ENCODE results near the gene SDR42E1.
A peak's percentile ranks its signal among the peaks of the same experiment; 100 is the strongest.

The SDR42E1 gene, protein sequence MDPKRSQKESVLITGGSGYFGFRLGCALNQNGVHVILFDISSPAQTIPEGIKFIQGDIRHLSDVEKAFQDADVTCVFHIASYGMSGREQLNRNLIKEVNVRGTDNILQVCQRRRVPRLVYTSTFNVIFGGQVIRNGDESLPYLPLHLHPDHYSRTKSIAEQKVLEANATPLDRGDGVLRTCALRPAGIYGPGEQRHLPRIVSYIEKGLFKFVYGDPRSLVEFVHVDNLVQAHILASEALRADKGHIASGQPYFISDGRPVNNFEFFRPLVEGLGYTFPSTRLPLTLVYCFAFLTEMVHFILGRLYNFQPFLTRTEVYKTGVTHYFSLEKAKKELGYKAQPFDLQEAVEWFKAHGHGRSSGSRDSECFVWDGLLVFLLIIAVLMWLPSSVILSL

DNA sequence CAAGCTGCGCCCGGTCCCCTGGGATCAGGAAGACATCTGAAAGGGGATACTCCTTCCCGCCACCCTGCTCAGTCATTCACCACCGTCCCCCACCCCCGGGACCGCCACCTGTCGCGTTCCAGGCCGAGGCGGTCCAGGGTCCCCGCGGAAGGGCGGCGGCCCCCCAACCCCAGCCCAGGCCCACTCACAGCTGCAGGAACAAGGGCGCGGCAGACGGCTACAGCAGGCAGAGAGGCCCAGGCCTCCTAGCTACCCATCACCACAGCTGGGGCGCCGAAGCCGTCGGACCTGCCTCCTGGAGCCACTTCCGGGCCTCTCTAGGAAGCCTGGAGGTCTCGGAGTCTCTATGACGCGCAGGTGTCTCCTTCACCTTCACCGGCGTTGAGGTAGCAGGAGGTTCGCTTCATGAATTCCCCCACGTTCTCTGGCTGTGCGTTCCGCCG, at the start of gene SDR42E1:
TSS of gene SDR42E1 (minus strand) at position 272 of the 443 bp plus-strand sequence. CDS start 10,612 bp downstream, outside the sequence.
- DNase-seq, result peak; percentile 22

DNA sequence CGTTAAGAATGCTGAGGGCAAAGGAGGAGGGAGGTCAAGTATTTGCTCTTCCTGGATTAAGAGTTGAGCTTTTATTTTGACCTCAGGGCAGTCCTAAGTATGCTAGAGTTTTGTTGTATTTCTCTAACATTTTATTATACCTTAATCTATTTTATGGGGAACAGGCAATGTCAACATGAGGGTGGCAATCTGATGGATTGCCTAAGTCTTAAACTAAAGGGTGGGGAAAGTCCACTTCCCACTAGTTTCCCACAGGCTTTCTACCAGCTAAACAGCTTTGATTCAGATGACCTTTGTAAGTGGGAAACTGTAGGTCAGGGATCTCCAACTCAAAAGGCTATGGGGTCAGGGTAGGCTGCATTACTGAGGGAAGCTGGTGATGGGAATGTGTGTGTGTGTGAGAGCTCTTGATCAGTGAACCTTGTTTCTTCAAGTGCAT, 48.7 kb upstream of the SDR42E1 start:
- DNase-seq, result no peak

DNA sequence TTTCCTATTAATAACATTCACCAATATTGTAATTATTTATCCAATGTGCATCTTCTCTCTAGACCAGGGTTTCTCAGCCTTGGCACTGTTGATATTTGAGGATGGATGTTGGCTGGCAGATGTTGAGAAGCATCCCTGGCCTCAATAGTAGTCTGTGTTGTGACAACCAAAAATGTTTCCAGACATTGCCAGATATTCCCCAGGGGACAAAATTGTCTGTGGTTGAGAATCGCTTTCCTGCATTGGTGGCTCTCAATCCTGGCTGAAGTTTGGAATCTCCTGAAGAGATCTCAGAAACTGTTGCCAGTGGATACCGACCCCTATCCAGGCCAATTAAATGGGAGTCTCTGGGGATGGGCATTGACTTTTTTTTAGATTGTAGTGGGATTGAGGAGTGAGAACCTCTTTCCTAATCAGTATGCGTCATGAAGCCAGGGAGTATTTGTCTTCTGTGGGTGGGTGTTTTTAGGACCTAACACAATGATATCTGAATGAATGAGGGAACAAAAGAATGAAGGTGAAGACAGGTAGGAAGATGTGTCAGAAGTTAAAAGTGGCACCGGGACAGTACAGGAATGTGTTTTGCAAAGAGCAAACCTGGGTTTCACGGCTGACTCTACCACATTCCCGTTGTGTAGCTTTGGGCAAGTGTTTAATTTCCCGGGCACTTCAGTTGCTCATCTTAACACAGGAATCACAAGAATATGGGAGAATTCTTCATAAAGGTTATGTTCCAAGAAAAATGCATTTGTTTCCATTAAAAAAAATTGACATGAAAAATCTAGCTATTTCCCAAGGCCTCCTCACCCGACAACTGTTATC, 48.1 kb upstream of the SDR42E1 start:
- DNase-seq, result no peak

DNA sequence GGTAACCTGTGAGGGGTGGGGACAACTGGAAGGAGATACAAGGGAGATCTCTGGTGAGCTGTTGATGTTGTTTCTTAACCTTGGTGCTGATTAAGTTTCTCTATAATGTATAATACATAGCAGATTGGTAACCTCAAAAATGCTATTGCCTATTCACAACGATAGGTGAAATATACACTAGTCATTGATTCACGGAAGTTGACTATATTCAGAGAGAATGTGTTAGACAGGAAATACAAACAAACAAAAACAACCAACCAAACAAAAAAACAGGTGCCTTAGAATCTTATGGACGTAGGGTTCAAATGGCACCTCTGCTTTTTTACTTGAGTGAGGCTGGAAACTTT, 45.3 kb upstream of the SDR42E1 start:
- DNase-seq, result no peak

DNA sequence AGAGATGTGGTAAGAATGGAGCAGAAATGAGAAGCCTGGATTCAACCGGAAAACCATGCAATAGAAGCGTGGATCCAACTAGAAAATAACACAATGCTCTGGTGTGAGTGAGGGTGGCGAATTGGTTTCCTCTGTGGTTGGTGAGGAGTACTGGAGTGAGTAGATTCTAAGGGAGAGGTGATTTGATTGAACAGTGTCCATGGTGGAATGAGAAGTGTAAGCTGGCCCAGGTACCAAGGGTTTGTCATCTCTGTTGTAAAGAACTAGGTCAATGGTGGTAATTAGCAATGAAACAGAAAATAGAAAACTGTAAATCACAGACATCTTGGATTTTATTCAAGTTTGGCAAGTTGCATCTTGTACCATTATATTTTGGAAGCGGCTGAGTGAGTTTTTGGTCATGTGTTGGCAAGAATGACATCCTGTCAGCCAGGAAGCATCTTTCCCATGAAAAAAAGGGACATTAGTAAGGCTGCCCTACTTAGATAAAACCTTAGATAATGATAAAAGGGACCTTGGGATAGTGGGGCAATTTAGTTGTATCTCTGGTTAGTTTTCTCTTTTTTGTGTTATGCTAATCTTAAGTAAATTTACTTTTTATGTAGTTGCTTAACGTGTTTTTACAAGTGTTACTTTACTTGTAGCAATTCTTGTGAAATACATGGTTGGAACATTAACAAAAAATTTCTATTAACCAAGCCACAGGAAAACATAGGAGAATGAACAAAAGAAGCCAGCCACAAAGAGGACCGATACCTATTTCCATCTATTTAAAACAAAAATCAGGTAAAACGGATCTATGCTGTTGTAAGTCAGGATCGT, 44.7 kb upstream of the SDR42E1 start:
- no peak for DNase-seq

DNA sequence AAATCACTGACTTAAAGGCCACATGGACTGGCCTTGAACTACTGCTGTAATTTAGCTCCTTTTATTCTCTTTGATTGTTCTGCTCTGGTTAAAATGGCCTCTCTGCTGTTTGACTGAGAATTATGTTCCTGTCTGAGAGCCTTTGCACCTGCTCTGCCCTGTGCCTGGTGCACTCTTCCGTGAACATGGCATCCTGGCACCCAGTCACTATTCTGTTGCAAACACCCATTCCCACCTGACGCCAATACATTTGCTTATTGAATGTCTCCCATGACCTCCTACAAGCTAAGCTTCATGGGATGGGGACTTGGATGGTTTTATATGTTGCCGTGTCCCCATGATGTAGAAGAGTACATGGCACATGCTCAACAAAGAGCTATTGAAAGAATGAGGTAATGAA, 43.8 kb upstream of the SDR42E1 start:
- no peak for DNase-seq

DNA sequence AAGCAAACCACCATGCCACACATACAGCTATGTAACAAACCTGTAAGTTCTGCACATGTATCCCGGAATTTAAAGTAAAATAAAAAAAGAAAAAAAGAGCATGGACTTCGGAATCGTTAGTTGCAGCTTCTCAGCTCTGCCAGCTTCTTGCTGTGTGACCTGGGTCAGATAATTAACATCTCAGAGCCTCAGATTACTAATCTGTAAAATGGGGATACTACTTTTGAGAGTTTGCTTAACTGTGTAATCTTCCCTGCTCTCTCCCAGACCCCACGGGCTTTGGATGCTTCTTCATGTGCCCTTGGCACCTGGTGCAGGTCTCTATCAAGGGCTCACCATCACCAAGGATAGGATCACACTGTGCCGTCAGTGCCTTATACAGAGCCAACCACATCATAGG, 40.4 kb upstream of the SDR42E1 start:
- no peak for DNase-seq

DNA sequence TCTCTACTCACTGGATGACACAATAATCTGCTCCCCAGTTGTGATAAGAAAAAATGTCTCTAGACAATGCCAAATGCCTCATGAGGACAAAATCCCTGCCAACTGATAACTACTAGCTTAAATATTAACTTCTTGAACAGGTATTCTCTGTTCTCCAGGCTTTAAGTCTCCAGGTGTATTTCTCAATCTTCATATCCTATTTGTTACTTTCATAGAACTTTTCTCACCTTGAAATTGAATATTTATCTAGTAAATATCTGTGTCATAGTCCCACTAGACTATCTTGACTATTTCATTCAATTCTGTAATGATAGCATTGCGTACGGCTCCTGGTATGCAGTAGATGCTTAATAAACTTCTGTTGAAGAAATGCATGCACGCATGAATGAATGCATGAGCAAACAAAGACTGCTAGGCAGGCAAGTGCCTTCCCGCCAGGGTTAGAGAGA, 39.7 kb upstream of the SDR42E1 start:
- no peak for DNase-seq

DNA sequence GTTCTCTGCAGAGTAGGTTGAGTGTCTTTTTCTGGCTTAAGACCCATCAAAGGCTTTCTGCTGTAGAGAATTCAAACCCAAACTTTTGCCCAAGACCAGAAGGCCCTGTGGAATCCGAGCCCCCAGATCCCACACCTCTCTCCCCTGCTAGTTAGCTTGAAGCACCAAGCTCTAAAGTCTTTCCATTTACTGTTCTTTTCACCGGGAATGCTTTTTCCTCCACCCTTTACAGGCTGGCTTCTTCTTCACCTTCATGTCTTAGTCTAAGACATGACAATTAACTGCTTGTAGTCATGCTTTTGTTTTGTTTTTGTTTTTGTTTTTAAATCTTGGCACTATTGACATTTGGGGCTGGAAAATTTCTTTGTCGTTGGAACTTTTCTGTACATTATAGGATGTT, 39.2 kb upstream of the SDR42E1 start:
- DNase-seq, result no peak

DNA sequence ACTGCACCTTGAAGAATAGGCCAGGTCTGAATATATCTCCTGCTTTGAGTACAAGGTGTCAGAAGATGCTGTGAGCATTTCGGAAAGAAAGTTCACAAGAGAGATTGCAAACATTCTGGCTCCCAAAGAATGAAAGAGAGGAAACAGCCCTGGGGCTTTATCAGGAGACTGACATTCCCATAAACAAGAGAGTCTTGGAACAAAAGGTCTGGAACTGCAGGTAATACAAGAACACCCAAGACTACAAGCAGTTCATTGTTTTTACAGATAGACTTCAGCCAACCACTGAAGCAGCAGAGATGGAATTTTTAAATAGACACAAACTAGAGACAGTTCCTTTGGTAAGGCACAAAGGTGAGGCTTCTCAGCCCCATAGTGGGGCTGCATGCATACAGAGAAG, 38.2 kb upstream of the SDR42E1 start:
- DNase-seq, result no peak

DNA sequence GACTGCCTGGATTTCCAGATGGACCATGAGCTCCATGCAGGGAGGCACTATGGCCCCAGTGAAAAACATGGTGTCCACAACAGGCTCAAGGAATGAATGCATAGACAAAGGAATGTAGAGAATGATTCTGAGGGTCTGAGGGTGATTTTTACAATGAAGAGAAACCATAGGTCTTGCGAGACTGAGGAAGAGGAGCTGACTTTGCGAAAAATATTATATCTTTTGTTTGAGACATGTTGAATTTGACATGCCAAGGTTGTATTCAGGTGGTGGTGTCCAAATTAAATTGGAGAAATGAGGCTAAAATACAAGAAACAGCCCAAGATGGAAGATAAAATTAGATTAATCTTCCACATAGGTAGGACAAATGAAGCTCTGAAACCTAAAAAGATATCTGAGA, 36.5 kb upstream of the SDR42E1 start:
- DNase-seq, result no peak

DNA sequence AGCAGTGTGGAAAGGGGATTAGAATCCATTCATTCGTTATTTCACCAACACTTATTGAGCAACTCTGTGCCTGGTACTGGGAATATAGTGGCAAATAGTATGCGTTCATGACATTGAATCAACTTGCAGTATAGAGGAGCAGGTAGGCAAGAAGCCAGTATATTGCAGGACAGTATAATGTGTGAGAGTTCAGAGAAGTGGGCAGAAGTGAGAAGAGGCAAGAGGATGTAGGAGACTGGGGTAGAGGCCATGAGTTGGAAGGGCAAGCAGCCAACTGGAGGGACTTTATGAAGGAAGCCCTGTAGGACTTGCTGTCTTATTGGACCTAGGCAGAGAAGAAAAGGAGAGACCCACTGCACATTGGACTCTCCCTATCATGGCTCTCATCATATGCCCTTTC, 36.1 kb upstream of the SDR42E1 start:
- DNase-seq, result no peak

DNA sequence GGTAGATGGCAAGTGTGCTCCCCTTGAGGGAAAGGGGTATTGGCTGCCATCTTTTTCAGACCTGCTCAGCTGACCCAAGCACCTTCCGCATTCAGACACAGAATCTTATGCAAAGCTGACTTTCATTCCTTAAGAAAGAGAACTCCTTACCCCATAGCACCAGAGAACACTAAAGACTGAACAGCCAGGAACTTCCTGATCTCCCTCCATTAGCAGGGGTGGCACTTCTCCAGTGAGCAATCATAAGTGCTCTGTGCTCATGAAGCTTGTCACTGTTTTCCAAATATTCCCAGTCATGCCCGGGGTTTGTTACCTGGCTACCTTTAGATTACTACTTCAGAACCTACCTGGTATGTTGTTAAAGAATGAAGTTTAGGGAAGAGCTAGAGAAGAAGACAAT, 35.7 kb upstream of the SDR42E1 start:
- DNase-seq, result no peak

DNA sequence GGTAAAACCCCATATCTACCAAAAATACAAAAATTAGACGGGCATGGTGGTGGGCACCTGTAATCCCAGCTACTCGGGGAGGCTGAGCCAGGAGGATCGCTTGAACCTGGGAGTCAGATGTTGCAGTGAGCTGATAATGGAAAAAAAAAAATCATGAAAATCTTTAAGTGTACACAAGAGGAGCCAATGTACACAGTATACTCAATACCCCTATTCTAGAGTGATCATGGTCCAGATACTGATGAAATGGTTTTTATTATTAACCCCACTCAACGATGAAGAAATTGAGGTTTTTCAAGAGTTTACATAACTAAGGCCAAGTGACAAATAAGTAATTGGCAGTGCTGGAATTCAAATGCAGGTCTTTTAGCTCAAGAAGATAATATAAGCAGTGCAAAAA, 35.3 kb upstream of the SDR42E1 start:
- no peak for DNase-seq

DNA sequence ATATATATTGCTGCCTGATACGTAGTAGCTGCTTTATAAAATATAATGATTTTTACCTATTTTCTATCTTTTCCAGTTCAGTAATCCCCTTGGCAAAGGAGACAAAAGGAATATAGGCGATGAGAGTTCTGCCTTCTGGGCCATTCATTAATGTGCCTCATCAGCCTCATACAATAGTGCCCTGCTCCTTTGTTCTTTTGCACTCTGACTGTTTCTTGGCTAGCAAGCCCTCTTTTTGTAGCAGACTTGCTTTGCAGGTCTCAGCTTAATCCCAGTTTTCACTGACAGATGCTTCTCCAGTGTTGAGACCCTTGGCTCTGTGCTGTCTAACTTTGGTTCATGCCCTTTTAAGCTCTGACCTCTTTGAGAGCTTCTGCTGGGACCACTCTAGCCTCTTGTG, 34.2 kb upstream of the SDR42E1 start:
- DNase-seq, result no peak

DNA sequence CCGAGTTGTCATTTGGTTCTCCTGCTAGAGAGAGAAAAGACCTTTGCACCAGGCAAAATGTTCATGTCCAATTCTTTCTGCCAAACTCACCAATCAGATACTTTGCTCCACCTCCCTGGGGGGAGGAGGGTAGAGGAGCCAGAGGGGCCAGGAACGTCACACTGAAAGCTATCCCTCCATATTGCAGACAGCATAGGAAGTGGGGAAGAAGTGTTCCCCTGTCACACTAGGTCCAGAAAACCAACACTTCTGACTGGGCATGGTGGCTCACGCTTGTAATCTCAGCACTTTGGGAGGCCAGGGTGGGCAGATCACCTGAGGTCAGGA, 33.3 kb upstream of the SDR42E1 start:
- DNase-seq, result no peak

DNA sequence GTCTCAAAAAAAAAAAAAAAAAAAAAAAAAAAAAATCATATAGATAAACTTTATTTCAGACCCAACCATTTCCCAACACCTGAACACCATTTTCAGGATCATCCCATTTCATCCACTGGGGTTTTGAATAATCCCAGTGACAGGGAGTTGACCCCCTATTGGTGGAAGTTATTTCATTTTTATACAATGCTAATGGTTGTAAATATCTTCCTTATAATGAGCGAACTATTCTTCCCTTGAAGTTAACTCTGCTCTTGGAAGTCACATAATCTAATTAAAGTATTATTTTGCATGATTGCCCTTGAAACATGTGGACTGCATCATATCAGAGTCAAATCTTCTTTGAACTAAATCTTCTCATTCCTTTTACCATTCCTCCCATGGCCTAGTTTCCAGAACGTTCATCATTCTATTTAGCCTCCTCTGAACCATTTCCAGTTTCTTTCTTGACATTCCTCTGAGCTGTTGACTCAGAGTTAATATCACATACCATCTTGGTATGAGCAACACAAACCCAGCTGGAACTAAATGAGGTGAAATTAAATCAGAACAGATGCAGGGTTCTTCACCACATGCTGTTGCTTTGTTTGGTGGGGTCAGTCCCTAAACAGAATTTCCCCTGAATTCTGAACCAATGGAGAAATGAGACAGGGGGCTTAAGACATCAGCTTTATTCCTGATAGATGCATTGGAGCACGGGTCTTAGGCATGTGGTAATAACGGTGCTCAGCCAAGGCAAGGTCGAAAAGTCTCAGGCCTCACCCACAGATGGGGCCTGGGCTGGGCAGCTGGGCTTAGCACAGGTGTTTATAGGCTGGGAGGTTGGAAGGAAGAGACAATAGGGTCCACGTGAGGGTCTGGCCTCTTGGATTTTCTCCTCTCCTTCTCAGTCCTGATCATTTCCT, 32.7 kb upstream of the SDR42E1 start:
- DNase-seq, result no peak

DNA sequence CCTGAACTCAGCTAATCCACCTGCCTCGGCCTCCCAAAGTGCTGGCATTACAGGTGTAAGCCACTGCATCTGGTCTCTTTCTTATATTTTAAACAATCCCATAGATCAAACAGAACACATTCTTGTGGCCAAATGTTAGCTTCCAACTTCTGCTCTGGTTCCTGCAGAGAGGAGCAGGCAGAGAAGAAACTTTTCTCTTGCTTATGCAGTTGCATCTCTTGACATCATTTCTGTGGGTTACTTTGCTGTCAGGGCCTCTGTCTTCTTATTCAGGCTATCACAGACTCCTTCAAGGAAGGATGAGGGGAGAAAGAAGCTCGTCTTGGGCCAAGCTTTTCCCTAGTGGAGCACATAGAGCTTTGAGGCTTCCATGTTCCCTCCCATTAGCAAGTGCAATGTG, 31.6 kb upstream of the SDR42E1 start:
- no peak for DNase-seq

DNA sequence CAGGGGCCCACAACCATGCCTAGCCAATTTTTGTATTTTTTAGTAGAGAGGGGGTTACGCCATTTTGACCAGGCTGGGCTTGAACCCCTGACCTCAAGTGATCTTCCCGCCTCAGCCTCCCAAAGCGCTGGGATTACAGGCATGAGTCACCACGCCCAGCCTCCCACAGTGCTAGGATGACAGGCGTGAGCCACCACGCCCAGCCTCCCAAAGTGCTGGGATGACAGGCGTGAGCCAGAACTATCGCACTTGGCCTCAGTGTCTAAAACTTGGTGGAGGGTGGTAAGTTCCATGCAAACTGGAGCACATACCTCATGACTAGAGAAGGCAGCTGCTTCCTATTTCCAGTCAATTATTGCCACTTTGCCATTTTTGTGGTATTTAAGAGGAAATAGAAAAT, 30.9 kb upstream of the SDR42E1 start:
- no peak for DNase-seq

DNA sequence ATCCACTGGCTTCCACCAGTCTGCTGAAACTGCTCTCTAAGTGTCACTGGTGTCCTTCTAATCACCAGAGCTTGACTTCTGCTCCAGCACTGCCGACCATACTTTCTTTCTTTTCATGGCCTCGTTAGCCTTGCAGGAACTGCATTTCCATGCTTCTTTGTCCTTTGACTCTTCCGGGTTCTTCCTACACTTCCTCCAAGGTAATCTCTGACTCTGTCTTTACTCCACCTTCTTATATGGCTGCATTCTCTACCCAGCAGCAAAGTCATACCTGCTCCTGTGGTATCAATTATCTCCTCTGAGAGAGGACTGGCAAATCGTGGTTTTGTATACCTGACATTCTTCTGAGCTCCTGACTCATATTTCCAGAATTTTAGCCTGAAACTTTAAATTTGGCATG, 30.3 kb upstream of the SDR42E1 start:
- no peak for DNase-seq

DNA sequence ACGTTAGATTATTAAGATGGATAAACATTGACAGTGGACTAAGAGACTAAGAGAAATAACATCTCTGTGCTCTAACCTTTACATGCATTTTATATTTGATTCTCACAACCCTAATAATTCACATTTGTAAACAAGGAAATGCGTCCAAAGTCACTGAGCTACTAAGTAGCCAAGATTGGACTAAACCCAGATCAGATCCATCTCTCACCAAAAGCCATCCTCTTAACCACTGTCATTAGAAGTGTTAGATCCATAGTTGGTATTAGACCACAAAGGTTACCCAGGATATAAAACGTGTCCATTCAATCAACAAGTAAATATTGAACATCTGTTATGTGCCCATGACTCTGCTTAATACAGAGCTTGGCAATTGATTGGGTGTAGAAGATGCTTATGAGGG, 29.0 kb upstream of the SDR42E1 start:
- DNase-seq, result no peak

DNA sequence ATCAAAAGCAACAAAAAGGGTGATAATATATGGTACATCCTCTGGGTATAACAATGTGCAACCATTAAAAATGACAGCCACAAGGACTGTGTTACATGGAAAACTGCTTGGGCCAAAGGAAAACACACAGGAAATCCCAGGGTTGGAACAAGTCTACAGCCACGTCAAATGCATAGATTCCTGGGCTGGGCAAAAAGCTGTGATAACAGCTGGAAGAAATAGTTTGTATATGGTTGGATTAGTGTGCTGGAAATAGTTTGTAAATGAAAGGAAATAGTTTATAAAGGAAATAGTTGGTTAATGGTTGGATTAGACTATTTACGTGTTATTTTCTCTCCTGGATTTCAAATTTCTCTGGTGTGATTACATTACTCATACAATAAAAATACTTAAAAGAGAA, 26.4 kb upstream of the SDR42E1 start:
- DNase-seq, result no peak

Measured in NCI-H1092 (cell line).